T-helper 2 cell treated with Interferon-gamma antibody and Interleukin-4, amounts not matched to agents 5 μg/mL and 100 μg/mL, for 36 hours (primary cell): ENCODE results near the gene SLC30A4.

Source experiments
- DNase-seq: peaks from one replicate; pipeline ENCODE4 v3.0.0; 2021; ENCODE audit warnings: low spot score
- H3K27ac Mint-ChIP-seq: one replicate; pipeline ENCODE4 v1.8.0; 2021; ENCODE audit warnings: mild to moderate bottlenecking, mixed read lengths
- H3K27me3 Mint-ChIP-seq: one replicate; pipeline ENCODE4 v1.8.0; 2021; ENCODE audit warnings: low read depth, mixed read lengths
- H3K36me3 Mint-ChIP-seq: one replicate; pipeline ENCODE4 v1.8.0; 2021; ENCODE audit warnings: low read depth, mixed read lengths
- H3K4me1 Mint-ChIP-seq: one replicate; pipeline ENCODE4 v1.8.0; 2021; ENCODE audit warnings: low read depth, mixed read lengths
- H3K4me3 Mint-ChIP-seq: one replicate; pipeline ENCODE4 v1.8.0; 2022; ENCODE audit warnings: mild to moderate bottlenecking, moderate library complexity, mixed read lengths
- H3K9me3 Mint-ChIP-seq: one replicate; pipeline ENCODE4 v1.8.0; 2021; ENCODE audit warnings: mixed read lengths

Gene SLC30A4, protein sequence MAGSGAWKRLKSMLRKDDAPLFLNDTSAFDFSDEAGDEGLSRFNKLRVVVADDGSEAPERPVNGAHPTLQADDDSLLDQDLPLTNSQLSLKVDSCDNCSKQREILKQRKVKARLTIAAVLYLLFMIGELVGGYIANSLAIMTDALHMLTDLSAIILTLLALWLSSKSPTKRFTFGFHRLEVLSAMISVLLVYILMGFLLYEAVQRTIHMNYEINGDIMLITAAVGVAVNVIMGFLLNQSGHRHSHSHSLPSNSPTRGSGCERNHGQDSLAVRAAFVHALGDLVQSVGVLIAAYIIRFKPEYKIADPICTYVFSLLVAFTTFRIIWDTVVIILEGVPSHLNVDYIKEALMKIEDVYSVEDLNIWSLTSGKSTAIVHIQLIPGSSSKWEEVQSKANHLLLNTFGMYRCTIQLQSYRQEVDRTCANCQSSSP

DNA sequence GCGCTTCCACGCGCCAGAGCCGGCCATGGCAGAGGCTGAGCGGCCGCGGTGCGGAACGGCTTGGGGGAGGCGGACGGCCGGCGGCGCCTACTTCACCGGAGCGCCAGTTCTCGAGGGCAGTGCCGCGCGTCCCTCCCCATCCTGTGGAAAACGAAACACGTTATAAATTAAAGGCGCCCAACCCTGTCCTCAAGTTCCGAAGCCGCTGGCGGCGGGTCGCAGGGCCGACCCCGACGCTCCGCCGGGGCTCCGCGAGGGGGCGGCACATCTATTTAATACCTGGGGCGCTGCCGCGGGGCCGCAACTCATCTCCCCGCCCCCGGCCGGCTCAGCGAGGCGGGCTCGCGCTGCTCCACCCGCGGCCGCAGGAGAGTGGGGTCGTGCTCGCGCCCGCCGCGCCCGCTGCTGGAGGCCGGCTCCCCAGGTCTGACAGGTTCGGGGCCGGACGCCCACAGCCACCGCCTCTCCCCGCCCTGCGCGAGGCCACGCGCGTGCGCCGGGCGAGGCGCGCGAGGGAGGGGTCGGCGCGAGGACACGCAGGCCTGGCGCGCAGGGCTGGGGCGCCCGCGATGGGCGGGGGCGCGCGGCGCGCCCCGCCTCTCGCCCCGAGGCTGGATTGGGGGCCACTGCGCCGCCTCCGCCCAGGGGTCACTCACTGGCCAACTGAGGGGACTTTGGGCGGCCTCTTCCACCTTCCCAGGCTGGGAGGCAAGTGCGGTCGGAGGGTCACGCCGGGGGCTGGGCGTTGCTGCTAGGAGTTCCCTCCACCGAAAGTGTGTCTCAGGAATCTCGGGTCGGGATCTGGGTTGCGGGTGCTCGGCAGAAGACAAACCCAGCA lies at the start of gene SLC30A4:
Gene SLC30A4 (minus strand): TSS at position 428 of the 838 bp plus-strand sequence. CDS start 401 bp downstream, at position 27.
- peak within 1 kb of the TSS; percentile 92 for H3K4me3 Mint-ChIP-seq
- no peaks in the 10 kb centered on the region for H3K9me3 Mint-ChIP-seq
- peak within 1 kb of the TSS; percentile 76 for H3K27ac Mint-ChIP-seq
- peak; percentile 64 for DNase-seq
- H3K36me3 Mint-ChIP-seq = no peaks in the 10 kb centered on the region
- peaks cover 47% of the 10 kb centered on the region for H3K27me3 Mint-ChIP-seq
- H3K4me1 Mint-ChIP-seq = peaks cover 18% of the 10 kb centered on the region

DNA sequence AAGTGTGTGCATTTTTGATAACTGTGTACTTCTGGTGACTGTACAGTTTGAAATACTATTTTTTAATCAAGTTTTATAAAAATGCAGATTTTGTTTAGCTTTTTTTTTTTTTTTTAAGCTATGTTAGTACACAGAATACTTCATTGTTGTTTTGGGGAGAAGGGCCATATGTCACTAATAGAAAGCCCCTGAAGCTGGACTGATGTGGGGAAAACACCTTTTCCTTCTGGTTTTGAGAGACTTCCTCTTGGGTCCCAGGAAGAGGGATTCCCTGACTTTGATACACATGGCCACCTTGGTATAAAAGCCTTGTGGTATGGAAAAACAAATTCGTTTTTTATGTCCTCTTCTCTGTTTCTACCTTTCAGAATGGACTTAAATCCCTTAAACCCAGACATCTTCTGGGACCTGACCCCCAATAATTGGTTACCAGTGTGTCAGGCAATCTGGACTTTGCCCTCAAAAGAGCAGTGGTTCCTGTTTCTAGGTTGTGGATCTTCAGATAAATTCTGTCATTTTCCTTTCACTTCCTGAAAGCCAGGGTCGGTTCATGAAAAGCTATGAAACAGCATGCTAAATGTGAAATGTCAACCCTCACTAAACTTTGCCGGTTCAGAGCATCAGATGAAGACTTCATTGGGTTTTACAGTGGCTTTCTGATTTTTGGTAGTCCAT lies 33.5 kb upstream of the SLC30A4 start:
- Mint-ChIP-seq H3K36me3 (no peaks in the 10 kb centered on the region), H3K4me3 (no peak overlapping the region), H3K27me3 (peaks cover 41% of the 10 kb centered on the region), H3K4me1 (no peaks in the 10 kb centered on the region), H3K27ac (no peak overlapping the region), H3K9me3 (no peaks in the 10 kb centered on the region)
- DNase-seq = no peak

DNA sequence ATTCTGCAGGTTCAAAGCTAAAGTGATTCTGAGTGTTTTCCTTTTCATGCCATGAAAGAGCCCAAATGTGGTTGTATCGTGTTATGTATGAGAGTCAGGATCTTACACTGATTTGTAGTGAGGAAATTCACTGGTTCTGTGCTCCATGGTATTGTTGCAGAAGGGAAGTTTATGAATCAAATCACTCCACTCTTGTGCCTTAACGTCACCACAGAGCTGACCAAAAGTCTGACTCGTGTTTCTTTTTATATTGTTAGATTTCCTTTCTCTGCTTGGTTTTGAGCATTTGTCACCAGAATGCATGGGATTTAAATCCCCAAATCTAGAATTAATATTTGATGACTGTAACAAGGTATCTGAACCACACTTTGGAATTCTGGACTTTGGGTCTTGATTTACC lies 29.1 kb upstream of the SLC30A4 start:
- no peaks in the 10 kb centered on the region for H3K9me3 Mint-ChIP-seq
- no peaks in the 10 kb centered on the region for H3K4me1 Mint-ChIP-seq
- no peak overlapping the region for H3K27ac Mint-ChIP-seq
- peaks cover 31% of the 10 kb centered on the region for H3K27me3 Mint-ChIP-seq
- no peaks in the 10 kb centered on the region for H3K36me3 Mint-ChIP-seq
- no peak overlapping the region for H3K4me3 Mint-ChIP-seq
- DNase-seq = no peak

DNA sequence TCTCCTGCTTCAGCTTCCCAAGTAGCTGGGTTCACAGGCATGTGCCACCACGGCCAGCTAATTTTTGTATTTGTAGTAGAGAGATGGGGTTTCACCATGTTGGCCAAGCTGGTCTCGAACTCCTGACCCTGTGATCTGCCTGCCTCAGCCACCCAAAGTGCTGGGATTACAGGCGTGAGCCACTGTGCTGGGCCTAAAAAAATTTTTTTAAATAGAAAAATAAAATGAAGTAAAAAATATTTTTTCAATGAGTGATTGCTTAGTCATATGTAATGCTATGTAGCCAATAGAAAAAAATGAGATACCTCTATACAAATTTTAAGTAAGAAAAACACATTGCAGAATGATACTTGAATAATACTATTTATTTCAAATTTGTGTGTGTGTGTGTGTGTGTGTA lies 27.9 kb upstream of the SLC30A4 start:
- no peaks in the 10 kb centered on the region for H3K36me3 Mint-ChIP-seq
- H3K9me3 Mint-ChIP-seq = no peaks in the 10 kb centered on the region
- H3K4me1 Mint-ChIP-seq = no peaks in the 10 kb centered on the region
- no peak overlapping the region for H3K4me3 Mint-ChIP-seq
- H3K27me3 Mint-ChIP-seq = peaks cover 23% of the 10 kb centered on the region
- DNase-seq = no peak
- H3K27ac Mint-ChIP-seq = no peak overlapping the region

DNA sequence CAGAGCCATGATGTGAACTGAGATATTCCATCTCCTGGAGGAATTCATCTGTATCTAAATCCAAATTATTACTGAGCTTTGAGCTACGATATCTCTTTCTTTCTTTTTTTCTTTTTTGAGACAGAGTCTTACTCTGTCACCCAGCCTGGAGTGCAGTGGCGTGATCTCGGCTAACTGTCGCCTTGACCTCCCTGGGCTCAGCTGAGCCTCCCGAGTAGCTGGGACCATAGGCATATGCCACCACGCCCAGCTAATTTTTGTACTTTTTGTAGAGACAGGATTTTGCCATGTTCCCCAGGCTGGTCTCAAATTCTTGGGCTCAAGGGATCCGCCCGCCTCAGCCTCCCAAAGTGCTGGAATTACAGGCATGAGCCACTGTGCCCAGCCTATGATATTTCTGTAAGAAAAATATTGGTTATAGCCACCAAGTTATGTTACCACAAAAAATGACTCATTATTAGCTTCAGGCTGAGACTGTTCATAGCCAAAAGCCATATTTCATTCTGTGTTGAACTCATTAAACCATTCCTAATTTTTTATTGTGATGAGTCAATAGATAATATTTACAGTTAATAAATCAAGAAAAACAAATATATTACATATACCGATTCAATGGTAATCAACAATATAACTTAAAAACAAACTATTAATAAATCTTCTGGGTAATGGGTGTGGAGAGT lies 27.1 kb upstream of the SLC30A4 start:
- Mint-ChIP-seq H3K27ac (no peak overlapping the region), H3K27me3 (peaks cover 20% of the 10 kb centered on the region), H3K36me3 (no peaks in the 10 kb centered on the region), H3K9me3 (no peaks in the 10 kb centered on the region), H3K4me3 (no peak overlapping the region), H3K4me1 (no peaks in the 10 kb centered on the region)
- DNase-seq = no peak

DNA sequence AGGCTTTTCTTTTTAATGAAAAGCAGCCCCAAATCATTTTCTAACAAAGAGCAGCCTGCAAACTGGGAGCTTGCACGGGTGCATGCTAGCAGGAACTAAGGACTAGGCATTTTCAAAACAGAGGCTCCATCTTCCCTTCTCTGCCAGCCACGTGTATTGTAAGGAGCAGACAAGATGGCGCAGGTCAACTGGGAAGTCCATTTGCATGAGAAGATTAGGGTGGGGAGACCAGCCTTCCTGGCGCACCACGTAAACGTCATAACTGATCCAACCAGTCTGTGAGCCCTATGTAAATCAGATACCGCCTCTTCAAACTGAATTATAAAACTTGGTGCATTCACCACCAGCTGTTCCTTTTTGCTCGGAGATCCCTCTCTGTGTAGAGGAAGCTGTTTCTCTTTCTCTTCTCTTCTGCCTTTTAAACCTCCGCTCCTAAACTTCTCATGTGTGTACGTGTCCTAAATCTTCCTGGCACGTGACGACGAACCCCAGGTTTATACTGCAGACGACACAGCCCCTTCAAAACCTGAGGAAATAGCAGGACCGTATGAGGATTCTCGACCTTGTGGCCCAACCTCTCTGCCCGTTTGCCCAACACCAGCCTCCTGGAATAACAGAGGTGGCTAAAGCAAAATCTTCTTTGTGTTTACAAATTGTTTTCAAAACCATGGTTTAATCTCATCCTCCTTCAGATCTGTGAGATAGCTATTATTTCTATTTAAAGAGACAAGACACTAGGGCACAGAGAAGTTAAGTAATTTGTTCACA lies 26.4 kb upstream of the SLC30A4 start:
- no peak for DNase-seq
- Mint-ChIP-seq H3K4me1 (no peaks in the 10 kb centered on the region), H3K27me3 (peaks cover 15% of the 10 kb centered on the region), H3K27ac (no peak overlapping the region), H3K36me3 (no peaks in the 10 kb centered on the region), H3K9me3 (no peaks in the 10 kb centered on the region), H3K4me3 (no peak overlapping the region)

DNA sequence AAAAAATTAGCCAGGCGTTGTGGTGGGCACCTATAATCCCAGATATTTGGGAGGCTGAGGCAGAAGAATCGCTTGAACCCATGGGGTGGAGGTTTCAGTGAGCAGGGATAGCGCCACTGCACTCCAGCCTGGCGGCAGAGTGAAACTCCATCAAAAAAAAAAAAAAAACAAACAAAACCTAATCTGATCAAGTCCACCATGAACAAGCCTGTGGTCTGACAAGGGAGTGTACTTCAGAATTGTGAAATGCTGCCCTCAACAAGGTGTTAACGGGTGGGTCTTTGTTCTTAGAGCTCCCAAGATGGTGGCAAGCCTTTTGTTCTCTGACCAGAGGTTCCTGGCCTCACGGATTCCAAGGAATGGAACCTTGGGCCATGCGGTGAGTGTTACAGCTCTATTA lies 24.2 kb upstream of the SLC30A4 start:
- peaks cover 9% of the 10 kb centered on the region for H3K27me3 Mint-ChIP-seq
- H3K4me3 Mint-ChIP-seq = no peak overlapping the region
- no peaks in the 10 kb centered on the region for H3K4me1 Mint-ChIP-seq
- no peak overlapping the region for H3K27ac Mint-ChIP-seq
- no peak for DNase-seq
- no peaks in the 10 kb centered on the region for H3K36me3 Mint-ChIP-seq
- H3K9me3 Mint-ChIP-seq = no peaks in the 10 kb centered on the region

DNA sequence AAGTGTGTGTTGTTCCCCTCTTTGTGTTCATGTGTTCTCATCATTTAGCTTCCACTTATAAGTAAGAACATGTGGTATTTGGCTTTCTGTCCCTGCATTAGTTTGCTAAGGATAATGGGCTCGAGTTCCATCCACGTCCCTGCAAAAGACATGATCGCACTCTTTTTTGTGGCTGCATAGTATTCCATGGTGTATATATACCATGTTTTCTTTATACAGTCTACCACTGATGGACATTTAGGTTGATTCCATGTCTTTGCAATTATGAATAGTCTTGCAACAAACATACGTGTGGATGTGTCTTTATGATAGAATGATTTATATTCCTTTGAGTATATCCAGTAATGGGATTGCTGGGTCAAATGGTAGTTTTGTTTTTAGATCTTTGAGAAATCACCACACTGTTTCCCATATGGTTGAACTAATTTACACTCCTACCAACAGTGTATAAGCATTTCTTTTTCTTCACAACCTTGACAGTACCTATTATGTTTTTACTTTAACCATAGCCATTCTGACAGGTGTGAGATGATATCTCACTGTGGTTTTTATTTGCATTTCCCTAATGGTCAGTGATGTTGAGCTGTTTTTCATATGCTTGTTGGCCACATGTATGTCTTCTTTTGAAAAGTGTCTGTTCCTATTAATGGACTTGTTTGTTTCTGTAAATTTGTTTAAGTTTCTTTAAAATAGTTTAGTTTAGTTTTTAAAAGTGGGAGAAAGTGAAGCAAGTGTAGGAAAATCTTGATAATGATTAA lies 21.9 kb upstream of the SLC30A4 start:
- H3K27me3 Mint-ChIP-seq = peaks cover 4% of the 10 kb centered on the region
- H3K4me3 Mint-ChIP-seq = no peak overlapping the region
- no peaks in the 10 kb centered on the region for H3K4me1 Mint-ChIP-seq
- H3K27ac Mint-ChIP-seq = no peak overlapping the region
- H3K9me3 Mint-ChIP-seq = no peaks in the 10 kb centered on the region
- H3K36me3 Mint-ChIP-seq = no peaks in the 10 kb centered on the region
- no peak for DNase-seq

DNA sequence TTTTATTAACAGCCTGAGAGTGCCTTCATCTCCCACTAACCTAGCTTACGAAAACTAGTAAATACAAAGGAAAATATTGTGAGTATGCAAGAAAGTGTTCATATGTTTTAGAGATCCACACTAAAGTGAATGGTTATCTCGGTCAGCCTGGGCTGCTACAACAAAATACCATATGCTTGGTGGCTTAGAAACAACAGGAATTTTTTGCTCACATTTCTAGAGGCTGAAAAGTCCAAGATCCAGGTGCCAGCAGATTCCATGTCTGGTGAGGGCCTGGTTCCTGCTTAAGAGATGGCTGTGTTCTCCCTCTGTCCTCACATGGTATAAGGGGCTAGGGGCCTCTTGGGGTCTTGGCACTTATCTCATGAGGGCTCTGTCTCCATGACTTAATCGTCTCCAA lies 20.5 kb upstream of the SLC30A4 start:
- H3K4me1 Mint-ChIP-seq = no peaks in the 10 kb centered on the region
- no peaks in the 10 kb centered on the region for H3K36me3 Mint-ChIP-seq
- no peak for DNase-seq
- no peaks in the 10 kb centered on the region for H3K9me3 Mint-ChIP-seq
- H3K27me3 Mint-ChIP-seq = peaks cover 4% of the 10 kb centered on the region
- H3K4me3 Mint-ChIP-seq = no peak overlapping the region
- H3K27ac Mint-ChIP-seq = no peak overlapping the region

DNA sequence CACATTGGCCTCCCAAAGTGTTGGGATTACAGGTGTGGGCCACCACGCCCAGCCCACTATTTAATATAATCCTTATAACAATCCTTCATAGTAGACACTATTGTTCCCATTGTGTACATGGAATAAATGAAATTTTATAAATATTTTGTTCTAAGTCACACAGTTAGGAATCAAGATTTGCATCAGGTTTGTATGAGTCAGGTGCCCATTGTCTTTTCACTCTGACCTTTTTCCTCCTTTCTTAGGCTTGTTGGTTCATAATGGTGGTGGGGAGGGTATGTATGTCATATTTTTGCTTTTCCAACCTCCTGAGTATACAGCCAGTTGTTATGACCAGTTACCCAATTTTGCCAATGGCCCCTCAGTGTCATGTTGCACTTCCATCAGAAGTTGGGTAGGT lies 18.0 kb upstream of the SLC30A4 start:
- Mint-ChIP-seq H3K4me1 (no peaks in the 10 kb centered on the region), H3K4me3 (no peak overlapping the region), H3K9me3 (no peaks in the 10 kb centered on the region), H3K27ac (no peak overlapping the region), H3K36me3 (no peaks in the 10 kb centered on the region), H3K27me3 (peaks cover 2% of the 10 kb centered on the region)
- DNase-seq = no peak

DNA sequence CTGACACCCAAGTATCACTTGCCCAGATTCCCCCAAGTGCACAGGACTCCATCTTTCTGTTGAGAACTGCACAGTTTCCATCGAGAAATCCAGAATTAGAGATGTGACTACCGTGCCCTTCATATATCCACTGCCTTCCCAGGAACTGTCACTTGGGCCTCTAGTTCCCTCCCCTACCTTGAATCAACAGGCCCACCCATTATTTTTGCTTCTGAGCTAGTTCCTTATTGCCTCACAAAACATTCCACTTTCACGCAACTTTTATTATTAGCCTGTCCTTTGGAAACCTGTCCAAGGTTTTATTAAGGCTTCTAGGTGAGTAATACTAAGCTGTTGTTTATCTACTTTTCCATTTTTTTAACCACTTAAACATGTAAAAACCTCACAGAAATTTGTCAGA lies 17.1 kb upstream of the SLC30A4 start:
- no peak for DNase-seq
- Mint-ChIP-seq H3K27ac (no peak overlapping the region), H3K4me1 (no peaks in the 10 kb centered on the region), H3K27me3 (peaks cover under 1% of the 10 kb centered on the region), H3K4me3 (no peak overlapping the region), H3K36me3 (no peaks in the 10 kb centered on the region), H3K9me3 (no peaks in the 10 kb centered on the region)

DNA sequence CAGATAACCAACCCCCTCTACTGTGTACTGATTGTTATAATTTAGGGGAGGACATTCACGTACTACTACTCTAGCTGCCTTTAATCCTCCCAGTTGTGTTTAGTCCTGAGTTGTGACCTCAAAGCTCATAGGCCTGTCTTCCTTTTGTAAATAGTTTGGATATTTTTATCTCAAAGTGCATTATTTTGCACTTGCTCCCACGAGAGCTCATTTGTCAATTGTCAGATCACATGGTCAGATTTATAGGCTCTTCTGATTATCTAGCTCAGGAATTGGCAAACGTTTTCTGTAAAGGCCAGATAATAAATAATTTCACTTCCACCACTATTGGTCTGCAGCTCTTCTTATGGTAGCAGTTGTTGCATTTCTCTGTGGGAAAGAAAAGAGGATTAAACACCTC lies 14.4 kb upstream of the SLC30A4 start:
- H3K27ac Mint-ChIP-seq = no peak overlapping the region
- peaks cover 8% of the 10 kb centered on the region for H3K27me3 Mint-ChIP-seq
- no peak for DNase-seq
- no peaks in the 10 kb centered on the region for H3K9me3 Mint-ChIP-seq
- H3K4me3 Mint-ChIP-seq = no peak overlapping the region
- no peaks in the 10 kb centered on the region for H3K36me3 Mint-ChIP-seq
- no peaks in the 10 kb centered on the region for H3K4me1 Mint-ChIP-seq
